A673 (cell line): ENCODE data around the gene PIK3R1. TPM values are rescaled to one million over a fixed set of nuclear protein-coding genes. Genes with fewer than 3 reads are reported as not detected.
A peak's percentile ranks its signal among the peaks of the same experiment; 100 is the strongest.

Source experiments
- BruUV-seq: library from RNA; stranded (reverse); fragments of 400-500 nt; replicated peaks from 2 replicates; lab custom pipeline; 2021; lab: Mats Ljungman, UMichigan
- CTCF ChIA-PET: fragments of 300-600 bp; sonication (Branson Sonifier 250); formaldehyde crosslinking; loops from one replicate; lab custom pipeline; 2022; ENCODE audit warnings: antibody characterized with exemption; lab: Charles Lee
- POLR2A ChIA-PET: fragments of 300-600 bp; sonication (Branson Sonifier 250); formaldehyde crosslinking; loops from one replicate; lab custom pipeline; 2022; ENCODE audit warnings: antibody characterized with exemption; ENCODE audit not compliant: low non-redundant PET; lab: Charles Lee
- DNase-seq: peaks from one replicate; pipeline ENCODE4 v3.0.0-alpha.2; 2015; ENCODE audit warnings: low spot score
- H3K27ac ChIP-seq: fragments of 200-600 bp; sonication (generic); 2 replicates; pipeline ENCODE4 v1.5.1; 2016; ENCODE audit warnings: mixed run types, low read depth, mild to moderate bottlenecking, mixed read lengths, antibody characterized with exemption, low read length; ENCODE audit not compliant: poor library complexity, severe bottlenecking
- H3K27me3 ChIP-seq: fragments of 200-600 bp; sonication (generic); replicated peaks from 2 replicates; pipeline ENCODE4 v1.6.1; 2017; ENCODE audit warnings: mixed run types, low read depth, mild to moderate bottlenecking, mixed read lengths, antibody characterized with exemption, low read length; ENCODE audit not compliant: insufficient read depth, poor library complexity
- H3K36me3 ChIP-seq: fragments of 200-600 bp; sonication (generic); 2 replicates; pipeline ENCODE4 v1.6.1; 2016; ENCODE audit warnings: mixed run types, mild to moderate bottlenecking, mixed read lengths, antibody characterized with exemption, low read length; ENCODE audit not compliant: insufficient read depth, poor library complexity, severe bottlenecking
- H3K4me1 ChIP-seq: fragments of 200-600 bp; sonication (generic); 2 replicates; pipeline ENCODE4 v1.6.1; 2017; ENCODE audit warnings: mixed run types, mild to moderate bottlenecking, mixed read lengths, antibody characterized with exemption, low read length; ENCODE audit not compliant: insufficient read depth, poor library complexity, severe bottlenecking
- H3K4me3 ChIP-seq: fragments of 200-600 bp; sonication (generic); 2 replicates; pipeline ENCODE4 v1.5.1; 2016; ENCODE audit warnings: low read depth, mixed run types, mild to moderate bottlenecking, mixed read lengths, low read length; ENCODE audit not compliant: poor library complexity, severe bottlenecking
- H3K9me3 ChIP-seq: fragments of 200-600 bp; sonication (generic); 2 replicates; pipeline ENCODE4 v1.6.1; 2016; ENCODE audit warnings: mixed run types, low read depth, mild to moderate bottlenecking, mixed read lengths, antibody characterized with exemption, low read length; ENCODE audit not compliant: poor library complexity, severe bottlenecking
- EZH2 ChIP-seq: fragments of 200-600 bp; sonication (generic); IDR thresholded peaks from 2 replicates; pipeline ENCODE4 v1.6.1; 2017; ENCODE audit warnings: borderline replicate concordance, low read depth, mild to moderate bottlenecking, mixed read lengths, antibody characterized with exemption, low read length; ENCODE audit not compliant: poor library complexity, severe bottlenecking
- intact Hi-C: fragments of 100-400 bp; cut with micrococcal nuclease; formaldehyde crosslinking; loops from one replicate; pipeline ENCODE4 v1.10.0; 2022; ENCODE audit not compliant: unreplicated experiment
- total RNA-seq: library from RNA; stranded (reverse); gene quantifications from 2 replicates; pipeline ENCODE4 v1.2.3, GENCODE V29; 2021
- TF ChIP-seq, protein P1 (sequence below): fragments of 300-800, 200-600 bp; sonication (generic); conservative IDR thresholded peaks from 2 replicates; pipeline ENCODE4 v1.5.1; 2017; ENCODE audit warnings: low read depth, mild to moderate bottlenecking, antibody characterized with exemption, low read length, moderate library complexity, mixed read lengths

The PIK3R1 gene
- total RNA-seq, 1 experiment from 2014 or later, result 57.9 TPM

DNA sequence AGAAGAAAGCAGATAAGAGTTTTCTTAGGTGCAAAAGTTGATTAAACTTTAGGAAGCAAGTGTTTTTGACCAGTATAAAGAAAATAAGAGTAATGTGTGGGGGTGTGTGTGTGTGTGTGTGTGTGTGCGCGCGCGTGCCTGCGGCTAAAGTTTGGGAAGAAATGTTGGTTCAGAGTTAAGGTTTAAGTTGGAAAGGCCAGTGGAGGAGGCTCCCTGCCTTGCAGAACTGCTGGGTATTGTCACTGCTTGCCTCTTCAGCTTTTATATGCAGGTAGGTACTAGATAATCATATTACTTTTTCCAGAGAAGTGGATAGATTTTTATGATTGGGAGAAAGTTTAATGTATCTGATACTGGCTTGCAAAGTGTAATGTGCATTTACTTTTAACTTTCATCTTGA, 2.0 kb downstream of the PIK3R1 start:
- no TSS peak for BruUV-seq
- no peak for TF ChIP-seq EZH2
- TF ChIP-seq, protein P1, sequence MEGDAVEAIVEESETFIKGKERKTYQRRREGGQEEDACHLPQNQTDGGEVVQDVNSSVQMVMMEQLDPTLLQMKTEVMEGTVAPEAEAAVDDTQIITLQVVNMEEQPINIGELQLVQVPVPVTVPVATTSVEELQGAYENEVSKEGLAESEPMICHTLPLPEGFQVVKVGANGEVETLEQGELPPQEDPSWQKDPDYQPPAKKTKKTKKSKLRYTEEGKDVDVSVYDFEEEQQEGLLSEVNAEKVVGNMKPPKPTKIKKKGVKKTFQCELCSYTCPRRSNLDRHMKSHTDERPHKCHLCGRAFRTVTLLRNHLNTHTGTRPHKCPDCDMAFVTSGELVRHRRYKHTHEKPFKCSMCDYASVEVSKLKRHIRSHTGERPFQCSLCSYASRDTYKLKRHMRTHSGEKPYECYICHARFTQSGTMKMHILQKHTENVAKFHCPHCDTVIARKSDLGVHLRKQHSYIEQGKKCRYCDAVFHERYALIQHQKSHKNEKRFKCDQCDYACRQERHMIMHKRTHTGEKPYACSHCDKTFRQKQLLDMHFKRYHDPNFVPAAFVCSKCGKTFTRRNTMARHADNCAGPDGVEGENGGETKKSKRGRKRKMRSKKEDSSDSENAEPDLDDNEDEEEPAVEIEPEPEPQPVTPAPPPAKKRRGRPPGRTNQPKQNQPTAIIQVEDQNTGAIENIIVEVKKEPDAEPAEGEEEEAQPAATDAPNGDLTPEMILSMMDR, result no peak
- peaks cover 26% of the 10 kb centered on the region for H3K4me1 ChIP-seq
- intact Hi-C loops, result no loop called here
- no peaks in the 10 kb centered on the region for H3K27me3 ChIP-seq
- no peak overlapping the region for H3K27ac ChIP-seq
- no peaks in the 10 kb centered on the region for H3K36me3 ChIP-seq
- DNase-seq, result no peak
- H3K9me3 ChIP-seq, result peaks cover 6% of the 10 kb centered on the region
- H3K4me3 ChIP-seq, result peak overlapping the region; percentile 90
- ChIA-PET POLR2A (no interaction called here), CTCF (no interaction called here)

DNA sequence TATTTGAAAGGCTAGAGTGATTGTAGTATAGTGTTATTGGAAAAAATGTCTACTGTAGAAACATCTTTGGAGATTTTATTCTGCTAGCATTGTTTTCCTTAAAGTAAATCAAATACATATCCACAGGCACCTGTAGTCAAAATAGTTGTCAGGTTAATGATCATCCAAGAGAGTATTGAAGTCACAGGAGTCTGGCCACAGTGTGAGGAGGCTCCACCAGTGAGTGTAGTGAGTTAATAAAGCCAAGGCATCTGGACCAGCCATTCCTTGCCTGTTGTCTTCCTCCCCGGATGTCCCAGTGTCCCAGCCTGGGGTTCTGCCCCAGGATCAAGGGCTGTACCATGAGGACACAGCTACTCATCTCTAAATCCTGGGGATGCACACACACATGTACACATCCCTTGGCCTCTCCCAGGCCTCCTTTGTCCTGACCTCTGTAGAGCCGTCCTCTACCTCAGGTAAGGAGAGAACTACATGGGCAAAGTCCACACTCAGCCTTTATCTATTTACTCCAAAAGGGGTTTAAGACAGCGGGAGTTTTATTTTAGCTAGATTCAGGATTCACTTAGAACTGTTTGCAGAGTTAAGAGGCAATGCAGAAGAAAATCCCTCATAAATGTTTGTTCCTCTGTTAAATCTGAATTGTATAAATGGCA, 3.7 kb downstream of the PIK3R1 start:
- no peaks in the 10 kb centered on the region for H3K36me3 ChIP-seq
- intact Hi-C loops, result no loop called here
- H3K4me1 ChIP-seq, result peaks cover 37% of the 10 kb centered on the region
- no peak overlapping the region for H3K27ac ChIP-seq
- no TSS peak for BruUV-seq
- CTCF ChIA-PET, result no interaction called here
- peaks cover 6% of the 10 kb centered on the region for H3K9me3 ChIP-seq
- no peaks in the 10 kb centered on the region for H3K27me3 ChIP-seq
- peak overlapping the region; percentile 90 for H3K4me3 ChIP-seq
- POLR2A ChIA-PET, result no interaction called here
- DNase-seq, result no peak
- TF ChIP-seq, protein P1, result no peak
- TF ChIP-seq EZH2, result no peak

DNA sequence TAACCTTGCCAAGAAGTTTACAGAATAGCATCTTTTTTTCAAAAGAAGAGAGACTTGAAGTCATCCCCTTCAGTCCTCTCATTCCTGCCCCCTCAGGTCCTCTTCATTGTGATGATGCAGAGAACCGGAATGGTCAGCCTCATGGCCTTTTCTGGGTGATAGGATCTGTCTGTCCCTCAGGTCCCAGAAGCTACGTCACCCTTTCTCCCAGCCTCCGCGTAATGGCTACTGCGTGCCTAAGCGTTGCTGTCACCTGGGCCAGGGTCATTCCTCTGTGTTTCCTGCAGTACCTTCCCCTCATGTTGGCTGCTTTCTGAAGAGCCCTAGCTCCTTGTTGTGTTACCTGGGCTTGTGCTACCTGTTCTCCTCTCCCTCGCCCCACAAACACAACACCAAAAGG, 4.7 kb downstream of the PIK3R1 start:
- POLR2A ChIA-PET, result no interaction called here
- Histone ChIP-seq H3K4me1 (peaks cover 44% of the 10 kb centered on the region), H3K27me3 (no peaks in the 10 kb centered on the region), H3K27ac (no peak overlapping the region), H3K36me3 (no peaks in the 10 kb centered on the region), H3K9me3 (peaks cover 6% of the 10 kb centered on the region), H3K4me3 (no peak overlapping the region)
- BruUV-seq, result no TSS peak
- TF ChIP-seq EZH2, result no peak
- TF ChIP-seq, protein P1, result no peak
- DNase-seq, result no peak
- CTCF ChIA-PET, result no interaction called here
- intact Hi-C loops, result no loop called here
